Mucosa of descending colon (tissue), 3 donors: ENCODE measurements around the gene GRM1. TPM values are rescaled to one million over a fixed set of nuclear protein-coding genes. Genes with fewer than 3 reads are reported as not detected.

ENCODE experiments used
- ATAC-seq: fragments of 200-7000 bp; cut with Tn5 transposase; one replicate; pipeline ENCODE4 v1.9.1; 2020; ENCODE audit warnings: mild to moderate bottlenecking, moderate library complexity
- DNase-seq, 3 donors: peaks; one replicate each; pipeline ENCODE4 v3.0.0-alpha.2; 2020
- H3K36me3 ChIP-seq: fragments of 200-600 bp; one replicate; pipeline ENCODE4 v1.8.0; 2021; ENCODE audit warnings: low read depth, mild to moderate bottlenecking
- H3K4me1 ChIP-seq: fragments of 200-600 bp; one replicate; pipeline ENCODE4 v1.8.0; 2021; ENCODE audit warnings: low read depth, mild to moderate bottlenecking
- H3K4me3 ChIP-seq: fragments of 200-600 bp; one replicate; pipeline ENCODE4 v1.8.0; 2021; ENCODE audit warnings: mild to moderate bottlenecking
- H3K9me3 ChIP-seq: fragments of 200-600 bp; one replicate; pipeline ENCODE4 v1.8.0; 2021; ENCODE audit warnings: mild to moderate bottlenecking
- CTCF ChIP-seq: fragments of 200-600 bp; IDR thresholded peaks from one replicate; pipeline ENCODE4 v1.8.0; 2022; ENCODE audit warnings: antibody characterized with exemption, mild to moderate bottlenecking
- intact Hi-C, 2 donors: fragments of 100-400 bp; cut with DNase I in 1 of 2; cut with micrococcal nuclease in 1 of 2; formaldehyde crosslinking; loops; one replicate each; pipeline versions ENCODE4 v1.11.0 to v1.11.1; 2022; cut with DNase I, micrococcal nuclease
- total RNA-seq, 3 donors: library from RNA; stranded (reverse); fragmentation: NEBNext Ultra II Directional in 2 of 3; extraction: Animal tissue kit (Norgen Biotek cat#: 25700) in 2 of 3; gene quantifications; one replicate each; pipeline versions ENCODE4 v1.2.1 to v1.2.4, GENCODE V29; 2021 to 2023
- donor health status: DM: no; HTN: no; CAD: no; lungs with moderate emphysema.
- donor health status: DM: no; HTN: no; CAD: no.
- donor health status: DM: no; HTN: yes; CAD: no.

Gene GRM1
- total RNA-seq, 3 donors from 2014 or later = 0.13 TPM; not detected in 2

- Histone ChIP-seq H3K4me3 (no peak overlapping the region), H3K36me3 (no peaks in the 10 kb centered on the region), H3K4me1 (no peaks in the 10 kb centered on the region), H3K9me3 (no peaks in the 10 kb centered on the region)
- ATAC-seq (no peak), DNase-seq (no peak)
- TF ChIP-seq CTCF = no peak
- intact Hi-C loops = no loop called here
Observed at GRCh38 chr6:146169872-146170271, 141.0 kb downstream of the GRM1 start.

DNA sequence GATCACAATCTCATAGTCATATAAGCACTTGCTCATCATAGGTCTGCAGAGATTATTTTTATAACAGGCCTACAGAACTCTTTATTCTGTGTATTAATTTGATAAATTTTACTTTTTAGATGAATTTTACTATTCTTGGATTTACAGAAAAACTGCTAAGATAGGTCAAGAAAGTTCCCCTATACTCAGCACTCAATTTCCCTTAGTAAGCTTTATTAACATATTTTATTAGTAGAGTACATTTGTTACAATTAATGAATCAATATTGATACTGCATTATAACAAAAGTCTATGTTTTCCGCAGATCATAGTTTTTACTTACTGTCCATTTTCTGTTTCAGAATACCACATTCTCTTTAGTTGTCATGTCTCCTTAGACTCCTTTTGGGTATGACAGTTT is 148.9 kb downstream of the GRM1 start:
- Histone ChIP-seq H3K9me3 (no peaks in the 10 kb centered on the region), H3K36me3 (no peaks in the 10 kb centered on the region), H3K4me3 (no peak overlapping the region), H3K4me1 (no peaks in the 10 kb centered on the region)
- no peak for TF ChIP-seq CTCF
- intact Hi-C loops = no loop called here
- DNase-seq = no peak
- no peak for ATAC-seq

- no peak overlapping the region for H3K4me3 ChIP-seq
- intact Hi-C loops = no loop called here
- no peaks in the 10 kb centered on the region for H3K4me1 ChIP-seq
- DNase-seq = no peak
- no peak for TF ChIP-seq CTCF
- no peaks in the 10 kb centered on the region for H3K36me3 ChIP-seq
- no peak for ATAC-seq
- H3K9me3 ChIP-seq = no peaks in the 10 kb centered on the region
Observed at GRCh38 chr6:146183831-146184230, 155.0 kb downstream of the GRM1 start.

DNA sequence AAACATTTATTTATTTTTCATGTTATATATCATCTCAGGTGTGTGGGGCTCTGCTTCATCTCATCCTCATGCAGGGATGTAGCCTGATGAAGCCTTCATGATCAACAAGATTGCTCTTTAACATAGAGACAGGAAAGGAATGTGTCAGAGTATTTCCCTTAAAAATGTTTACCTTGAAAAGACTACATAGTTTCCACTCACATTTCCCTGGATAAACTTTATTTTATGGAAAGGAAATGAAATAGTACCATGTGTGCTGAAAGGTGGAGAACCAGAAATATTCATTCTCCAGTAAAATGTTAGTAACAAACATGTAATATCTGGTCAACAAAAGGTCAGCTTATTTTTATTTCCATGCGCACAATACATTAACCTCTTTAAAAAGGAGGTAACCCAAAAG is 155.8 kb downstream of the GRM1 start:
- ATAC-seq (no peak), DNase-seq (no peak)
- Histone ChIP-seq H3K4me3 (no peak overlapping the region), H3K9me3 (no peaks in the 10 kb centered on the region), H3K36me3 (no peaks in the 10 kb centered on the region), H3K4me1 (no peaks in the 10 kb centered on the region)
- no peak for TF ChIP-seq CTCF
- intact Hi-C loops = no loop called here

GRCh38 chr6:146189131-146189530 is 160.3 kb downstream of the GRM1 start:
- Histone ChIP-seq H3K36me3 (no peaks in the 10 kb centered on the region), H3K4me1 (no peaks in the 10 kb centered on the region), H3K9me3 (no peaks in the 10 kb centered on the region), H3K4me3 (no peak overlapping the region)
- intact Hi-C loops = no loop called here
- no peak for ATAC-seq
- TF ChIP-seq CTCF = no peak
- DNase-seq = no peak

DNA sequence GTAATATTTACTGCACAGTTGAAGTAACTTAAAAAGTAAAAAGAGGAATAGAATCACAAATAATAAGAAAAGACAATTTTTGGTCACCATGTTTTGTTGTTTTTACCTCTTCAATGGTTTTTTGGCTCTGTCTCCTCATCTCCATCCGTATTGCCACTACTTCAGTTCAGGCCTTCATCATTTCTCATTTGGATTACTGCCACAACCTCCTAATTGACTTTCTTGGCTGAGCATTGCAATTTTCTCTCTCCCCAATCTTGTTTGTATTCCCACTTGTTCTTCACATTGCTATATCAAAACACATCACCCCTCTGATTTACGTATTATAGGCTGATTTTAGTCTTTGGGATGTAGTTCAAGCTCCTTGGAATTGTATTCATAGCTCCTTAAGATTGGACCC is 161.7 kb downstream of the GRM1 start:
- ATAC-seq = no peak
- no peaks in the 10 kb centered on the region for H3K36me3 ChIP-seq
- no peaks in the 10 kb centered on the region for H3K9me3 ChIP-seq
- no peak for TF ChIP-seq CTCF
- no peaks in the 10 kb centered on the region for H3K4me1 ChIP-seq
- intact Hi-C loops = no loop called here
- H3K4me3 ChIP-seq = no peak overlapping the region
- DNase-seq = no peak
